Natural killer cell treated with Interleukin-12 subunit alpha and Interleukin-12 subunit beta and Interleukin-15 and Interleukin-18, amount 100 ng/mL, for 72 hours (primary cell): ENCODE results near the gene CHAMP1. TPM values are rescaled to one million over a fixed set of nuclear protein-coding genes. Genes with fewer than 3 reads are reported as not detected.

Experiments
- ATAC-seq, 2 donors: fragments of 150-1000 bp; cut with Tn5 transposase in 1 of 2; sonication (Bioruptor Pico), chemical (Tn5 transposase) in 1 of 2; 2 replicates each; pipeline ENCODE4 v1.10.0; 2021
- DNase-seq: peaks from one replicate; pipeline ENCODE4 v3.0.0; 2022; ENCODE audit warnings: low spot score
- H3K27ac Mint-ChIP-seq, 2 donors: 1 replicate in 1 of 2; 2 replicates in 1 of 2; pipeline ENCODE4 v1.8.0; 2022; ENCODE audit warnings: mixed read lengths in 2 of 2, mild to moderate bottlenecking in 1 of 2, moderate library complexity in 1 of 2
- H3K27me3 Mint-ChIP-seq, 2 donors: 1 replicate in 1 of 2; 2 replicates in 1 of 2; pipeline ENCODE4 v1.8.0; 2022; ENCODE audit warnings: mixed read lengths in 2 of 2
- H3K36me3 Mint-ChIP-seq: one replicate; pipeline ENCODE4 v1.8.0; 2022; ENCODE audit warnings: mixed read lengths
- H3K4me1 Mint-ChIP-seq, 2 donors: 1 replicate in 1 of 2; 2 replicates in 1 of 2; pipeline ENCODE4 v1.8.0; 2022; ENCODE audit warnings: low read depth in 2 of 2, mixed read lengths in 2 of 2, mild to moderate bottlenecking in 1 of 2
- H3K4me3 Mint-ChIP-seq: one replicate; pipeline ENCODE4 v1.8.0; 2022; ENCODE audit warnings: mixed read lengths
- H3K9me3 Mint-ChIP-seq: 2 replicates; pipeline ENCODE4 v1.8.0; 2022; ENCODE audit warnings: mixed read lengths
- total RNA-seq, 2 donors: library from RNA; stranded (reverse); gene quantifications; one replicate each; pipeline ENCODE4 v1.2.3, GENCODE V29; 2022

Gene CHAMP1
- total RNA-seq = 10 to 100 TPM; 17.5 to 24.4 TPM

DNA sequence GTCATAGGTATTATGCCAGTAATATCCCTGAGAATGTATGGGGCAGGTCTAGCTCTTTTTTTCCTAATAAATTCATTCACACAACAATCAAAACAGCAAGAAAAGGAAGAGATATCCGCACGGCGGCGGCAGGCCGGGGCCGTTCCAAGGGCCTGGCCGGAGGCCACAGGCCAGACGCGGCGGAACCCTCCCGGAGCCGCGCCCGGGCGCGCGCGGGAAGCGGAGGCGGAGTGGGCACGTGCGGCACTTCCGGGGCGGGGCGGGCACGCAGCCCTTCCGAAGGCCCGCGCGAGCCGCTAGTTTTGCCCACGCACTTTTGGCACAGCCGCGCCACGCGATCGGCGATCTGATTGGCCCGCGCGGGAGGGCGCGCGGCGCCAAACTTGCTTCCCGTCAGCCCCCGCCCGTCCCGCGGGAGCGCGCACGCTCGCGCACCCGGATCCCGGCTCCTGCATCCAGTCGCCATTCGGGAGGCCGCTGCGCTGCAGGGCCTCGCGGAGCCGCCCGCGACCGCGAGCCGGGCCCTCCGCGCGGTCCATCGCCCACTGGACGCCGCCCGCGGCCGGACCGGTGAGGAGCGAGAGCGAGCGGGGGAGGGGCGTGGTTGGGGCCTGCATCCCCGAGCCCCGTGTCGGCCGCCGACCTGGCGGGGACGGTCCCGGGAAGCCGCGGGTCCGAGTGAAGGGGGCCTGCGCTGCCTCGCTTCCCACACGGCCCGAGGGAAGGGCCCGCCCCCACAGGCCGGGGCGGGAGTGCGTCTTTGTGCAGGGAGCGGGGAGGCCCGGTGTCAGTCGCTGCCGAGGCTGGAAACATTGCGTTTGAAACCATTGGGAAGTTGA is at the start of gene CHAMP1:
Gene CHAMP1 (plus strand): TSS at position 430 of the 839 bp plus-strand sequence. CDS start 9,340 bp downstream, outside the sequence.
- DNase-seq = peak; percentile 96
- Mint-ChIP-seq H3K27ac (peak within 1 kb of the TSS; percentile 90 to 97), H3K4me3 (peak within 1 kb of the TSS; percentile 80), H3K27me3 (no peaks in the 10 kb centered on the region), H3K4me1 (peaks cover 23 to 32% of the 10 kb centered on the region in 2 donors), H3K9me3 (no peaks in the 10 kb centered on the region), H3K36me3 (no peaks in the 10 kb centered on the region)
- ATAC-seq = peak; percentile 95 to 96

DNA sequence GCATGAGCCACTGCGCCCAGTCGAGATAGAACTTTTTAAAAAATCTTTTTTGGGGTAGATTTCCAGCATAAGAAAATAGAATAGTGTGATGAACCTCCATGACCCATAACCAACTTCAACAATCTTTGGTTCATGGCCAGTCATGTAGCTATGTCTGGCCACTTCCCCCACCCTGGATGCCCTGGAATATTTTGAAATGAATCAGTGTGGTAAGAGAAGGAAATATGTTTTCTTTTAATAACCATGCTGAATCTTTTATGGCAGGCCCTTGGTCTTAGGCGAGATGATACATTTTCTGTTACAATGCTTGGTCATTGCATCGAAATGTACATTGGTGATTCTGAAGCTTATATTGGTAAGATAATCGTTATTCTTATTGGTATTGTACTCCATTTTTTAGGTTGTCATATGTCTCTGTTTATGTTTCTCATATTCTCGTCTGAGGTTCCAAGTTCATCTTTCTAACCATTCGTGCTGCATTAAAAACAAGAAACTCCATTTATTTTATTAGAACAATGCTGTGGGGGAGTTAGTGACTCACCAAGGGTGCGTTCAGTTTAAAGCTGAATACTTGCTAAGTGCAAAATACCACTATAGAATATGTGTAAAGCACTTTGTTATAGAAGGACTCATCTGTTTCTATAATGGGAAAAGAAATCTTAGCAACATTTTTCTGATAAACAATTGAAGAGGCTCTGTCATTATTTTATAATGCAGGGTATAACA is 49.3 kb upstream of the CHAMP1 start:
- H3K27ac Mint-ChIP-seq = no peak overlapping the region
- H3K27me3 Mint-ChIP-seq = no peaks in the 10 kb centered on the region
- no peaks in the 10 kb centered on the region for H3K9me3 Mint-ChIP-seq
- peaks cover 38% of the 10 kb centered on the region for H3K36me3 Mint-ChIP-seq
- ATAC-seq (no peak), DNase-seq (no peak)
- no peak overlapping the region for H3K4me3 Mint-ChIP-seq
- H3K4me1 Mint-ChIP-seq = peaks cover 66 to 69% of the 10 kb centered on the region in 2 donors

- Mint-ChIP-seq H3K4me1 (peaks cover 57 to 61% of the 10 kb centered on the region in 2 donors), H3K36me3 (peaks cover 31% of the 10 kb centered on the region), H3K27ac (no peak overlapping the region), H3K4me3 (no peak overlapping the region), H3K9me3 (no peaks in the 10 kb centered on the region), H3K27me3 (no peaks in the 10 kb centered on the region)
- ATAC-seq = no peak
- no peak for DNase-seq
Observed at GRCh38 chr13:114266241-114266640, 48.1 kb upstream of the CHAMP1 start.

- peak; percentile 73 for DNase-seq
- H3K36me3 Mint-ChIP-seq = peaks cover 36% of the 10 kb centered on the region
- no peaks in the 10 kb centered on the region for H3K27me3 Mint-ChIP-seq
- H3K27ac Mint-ChIP-seq = peak overlapping the region; percentile 69 to 82
- peaks cover 40 to 44% of the 10 kb centered on the region in 2 donors for H3K4me1 Mint-ChIP-seq
- H3K9me3 Mint-ChIP-seq = no peaks in the 10 kb centered on the region
- peak; percentile 85 to 87 for ATAC-seq
- H3K4me3 Mint-ChIP-seq = peak overlapping the region; percentile 61
Observed at GRCh38 chr13:114268344-114269280, 45.7 kb upstream of the CHAMP1 start.

DNA sequence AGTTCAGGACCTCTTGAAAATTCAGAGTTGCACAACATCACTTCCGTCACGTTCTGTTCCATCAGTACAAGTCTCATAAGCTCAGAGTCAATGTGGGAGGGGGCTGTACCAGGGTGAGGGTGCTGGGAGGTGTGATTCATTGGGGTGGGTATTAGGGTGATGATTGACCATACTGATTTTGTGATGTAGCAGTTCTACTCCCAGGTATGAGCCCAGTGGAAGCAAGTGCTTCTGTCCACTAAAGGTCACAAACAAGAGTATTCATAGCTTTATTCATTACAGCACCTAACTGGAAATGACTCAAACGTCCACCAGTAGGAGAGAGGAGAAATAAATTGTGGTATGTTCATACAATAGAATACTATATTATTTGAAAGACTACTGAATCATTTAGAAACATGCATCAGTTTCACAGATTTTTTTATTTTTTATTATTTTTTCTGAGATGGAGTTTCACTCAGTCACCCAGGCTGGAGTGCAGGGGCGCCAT is 45.0 kb upstream of the CHAMP1 start:
- ATAC-seq = peak; percentile 41 to 48
- H3K4me3 Mint-ChIP-seq = peak overlapping the region; percentile 50
- no peaks in the 10 kb centered on the region for H3K27me3 Mint-ChIP-seq
- H3K9me3 Mint-ChIP-seq = no peaks in the 10 kb centered on the region
- H3K4me1 Mint-ChIP-seq = peaks cover 37 to 42% of the 10 kb centered on the region in 2 donors
- peaks cover 36% of the 10 kb centered on the region for H3K36me3 Mint-ChIP-seq
- H3K27ac Mint-ChIP-seq = peak overlapping the region; percentile 69 to 82
- no peak for DNase-seq

DNA sequence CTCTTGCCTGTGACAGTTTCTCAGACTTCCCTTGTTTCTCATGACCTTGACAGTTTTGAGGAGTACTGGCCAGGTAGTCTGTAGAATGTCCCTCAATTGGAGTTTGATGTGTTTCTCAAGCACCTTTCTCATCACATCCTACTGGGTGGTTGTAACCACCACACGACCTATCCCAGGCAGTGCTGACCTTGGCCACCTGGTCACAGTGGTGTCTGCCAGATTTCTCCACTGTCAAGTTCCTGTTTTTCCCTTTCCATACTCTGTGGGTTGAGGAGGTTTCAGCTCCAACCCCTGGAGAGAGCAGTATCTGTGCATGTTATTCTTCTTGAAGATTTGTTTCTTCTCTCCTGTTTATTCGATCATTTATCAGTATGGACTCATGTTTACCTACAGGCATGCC is 41.3 kb upstream of the CHAMP1 start:
- Mint-ChIP-seq H3K27me3 (no peaks in the 10 kb centered on the region), H3K27ac (no peak overlapping the region), H3K4me3 (no peak overlapping the region), H3K4me1 (peaks cover 22 to 26% of the 10 kb centered on the region in 2 donors), H3K9me3 (no peaks in the 10 kb centered on the region), H3K36me3 (peaks cover 45% of the 10 kb centered on the region)
- ATAC-seq (no peak), DNase-seq (no peak)

DNA sequence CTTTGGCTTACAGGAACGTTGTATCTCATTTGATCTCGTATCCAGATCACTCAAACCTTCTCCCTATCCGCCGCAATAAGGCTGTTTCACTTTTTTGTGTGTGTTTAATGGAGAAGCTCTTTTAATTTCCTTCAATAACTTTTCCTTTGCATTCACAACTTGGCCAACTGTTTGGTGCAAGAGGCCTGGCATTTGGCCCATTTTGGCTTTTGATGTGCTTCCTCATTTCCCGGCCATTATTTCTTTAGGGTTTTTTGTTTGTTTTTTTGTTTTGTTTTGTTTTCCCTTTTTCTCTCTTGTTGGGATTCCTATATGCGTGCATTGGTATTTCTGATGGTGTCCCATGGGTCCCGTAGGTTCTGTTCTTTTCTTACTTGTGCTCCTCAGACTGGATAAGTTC is 39.0 kb upstream of the CHAMP1 start:
- Mint-ChIP-seq H3K9me3 (no peaks in the 10 kb centered on the region), H3K27ac (no peak overlapping the region), H3K27me3 (no peaks in the 10 kb centered on the region), H3K36me3 (peaks cover 39% of the 10 kb centered on the region), H3K4me3 (no peak overlapping the region), H3K4me1 (peaks cover 15 to 27% of the 10 kb centered on the region in 2 donors)
- no peak for ATAC-seq
- no peak for DNase-seq

GRCh38 chr13:114279146-114279545 is 35.2 kb upstream of the CHAMP1 start:
- Mint-ChIP-seq H3K36me3 (peaks cover 20% of the 10 kb centered on the region), H3K27ac (peak overlapping the region; percentile 96), H3K4me3 (no peak overlapping the region), H3K9me3 (no peaks in the 10 kb centered on the region), H3K4me1 (peaks cover 21 to 41% of the 10 kb centered on the region in 2 donors), H3K27me3 (no peaks in the 10 kb centered on the region)
- DNase-seq (no peak), ATAC-seq (no peak)

DNA sequence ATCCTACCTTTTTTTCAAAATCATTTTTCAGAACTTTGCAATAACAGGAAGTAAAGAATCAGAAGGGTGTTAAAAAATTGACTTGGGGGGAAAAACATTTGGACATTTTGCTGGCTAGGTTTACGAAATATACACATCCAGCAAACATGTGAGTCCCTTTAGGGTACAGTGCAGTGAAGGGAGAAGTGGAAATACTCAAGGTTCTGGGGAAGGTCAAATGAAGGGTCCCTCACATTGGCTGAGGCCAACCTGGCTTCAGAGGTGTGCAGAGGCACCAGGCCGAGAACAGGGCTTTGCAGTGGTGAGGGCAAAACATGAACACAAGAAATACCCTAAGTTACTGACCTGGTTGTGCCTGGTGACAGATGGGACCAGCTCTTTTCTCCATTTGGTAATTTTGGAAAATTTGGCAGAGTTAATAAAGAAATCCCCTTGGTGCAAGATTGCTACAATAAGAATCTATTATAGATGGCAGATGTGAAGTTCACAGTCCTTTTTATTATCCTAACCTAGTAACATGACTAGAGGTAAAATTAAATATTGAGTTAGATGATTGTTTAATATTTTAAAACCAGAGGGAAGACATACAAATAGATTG is 34.4 kb upstream of the CHAMP1 start:
- peak overlapping the region; percentile 92 for H3K4me3 Mint-ChIP-seq
- ATAC-seq (no peak), DNase-seq (no peak)
- H3K9me3 Mint-ChIP-seq = no peaks in the 10 kb centered on the region
- H3K27ac Mint-ChIP-seq = peak overlapping the region; percentile 96
- H3K36me3 Mint-ChIP-seq = peaks cover 16% of the 10 kb centered on the region
- no peaks in the 10 kb centered on the region for H3K27me3 Mint-ChIP-seq
- H3K4me1 Mint-ChIP-seq = peaks cover 23 to 43% of the 10 kb centered on the region in 2 donors

DNA sequence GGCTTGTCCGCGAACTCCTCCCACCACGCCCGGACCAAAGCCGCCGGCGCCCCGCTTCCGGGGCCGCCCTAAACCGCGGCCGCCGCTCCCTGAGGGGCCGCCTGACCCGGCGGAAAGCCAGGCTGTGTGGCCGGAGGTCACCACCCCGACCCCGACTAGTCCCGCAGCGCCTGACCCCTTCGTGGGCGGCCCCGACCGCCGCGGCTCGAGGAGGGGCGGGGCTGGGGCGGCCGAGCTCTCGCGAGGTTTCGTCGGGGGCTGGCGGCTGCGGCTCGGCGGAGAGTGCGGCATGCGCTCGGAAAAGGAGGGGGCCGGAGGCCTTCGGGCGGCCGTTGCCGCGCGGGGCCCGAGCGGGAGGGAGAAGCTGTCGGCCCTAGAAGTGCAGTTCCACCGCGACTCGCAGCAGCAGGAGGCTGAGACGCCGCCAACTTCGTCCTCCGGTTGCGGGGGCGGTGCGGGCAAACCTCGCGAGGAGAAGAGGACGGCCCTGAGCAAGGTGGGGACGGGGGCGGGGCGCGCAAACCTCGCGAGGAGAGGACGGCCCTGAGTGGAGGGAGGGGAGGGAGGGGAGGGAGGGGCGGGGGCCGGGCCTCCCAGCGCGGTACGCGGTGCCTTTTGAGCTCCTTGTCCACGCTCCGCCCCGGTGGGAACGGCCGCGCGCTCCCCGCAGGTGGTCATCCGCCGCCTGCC is 32.8 kb upstream of the CHAMP1 start, which contains the start of gene UPF3A:
Gene UPF3A (plus strand): TSS at position 251 of the 690 bp plus-strand sequence. CDS start 39 bp downstream, at position 290.
- DNase-seq (peak; percentile 92), ATAC-seq (peak; percentile 93)
- Mint-ChIP-seq H3K36me3 (peaks cover 10% of the 10 kb centered on the region), H3K27me3 (no peaks in the 10 kb centered on the region), H3K9me3 (no peaks in the 10 kb centered on the region), H3K4me3 (peak within 1 kb of the TSS; percentile 92), H3K4me1 (peaks cover 22 to 38% of the 10 kb centered on the region in 2 donors), H3K27ac (peak within 1 kb of the TSS; percentile 96)

DNA sequence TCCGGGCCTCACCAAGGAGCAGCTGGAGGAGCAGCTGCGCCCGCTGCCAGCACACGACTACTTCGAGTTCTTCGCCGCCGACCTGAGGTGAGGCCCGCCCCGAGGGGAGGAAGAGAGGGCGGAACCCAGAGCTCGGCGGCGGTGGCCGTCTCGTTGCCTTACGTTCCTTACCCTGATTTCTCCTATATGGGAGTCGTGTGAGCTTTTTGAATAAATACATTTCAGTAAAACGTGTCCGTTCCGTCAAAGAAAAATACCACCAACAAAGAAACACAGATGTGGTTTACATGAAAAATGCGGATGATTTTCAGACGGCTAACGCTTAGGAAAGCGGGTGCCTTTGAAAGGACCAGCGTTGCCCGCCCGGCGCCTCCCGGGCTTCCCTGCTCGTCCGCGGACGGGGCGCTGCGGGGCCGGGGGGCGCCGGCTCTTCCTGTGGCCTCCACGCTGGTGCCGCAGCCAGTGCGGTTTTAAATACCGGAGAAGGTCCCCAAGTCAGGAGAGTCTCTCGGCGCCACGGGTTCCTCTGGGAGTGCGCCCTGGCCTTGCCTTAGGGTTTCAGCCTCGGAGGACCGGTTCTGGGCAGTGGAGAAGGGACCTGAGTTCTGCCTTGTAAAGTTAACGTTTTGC is 32.1 kb upstream of the CHAMP1 start:
- Mint-ChIP-seq H3K27me3 (no peaks in the 10 kb centered on the region), H3K9me3 (no peaks in the 10 kb centered on the region), H3K4me3 (peak overlapping the region; percentile 92), H3K4me1 (peaks cover 22 to 38% of the 10 kb centered on the region in 2 donors), H3K27ac (peak overlapping the region; percentile 82 to 96), H3K36me3 (peaks cover 15% of the 10 kb centered on the region)
- peak; percentile 77 to 78 for ATAC-seq
- DNase-seq = peak; percentile 84

DNA sequence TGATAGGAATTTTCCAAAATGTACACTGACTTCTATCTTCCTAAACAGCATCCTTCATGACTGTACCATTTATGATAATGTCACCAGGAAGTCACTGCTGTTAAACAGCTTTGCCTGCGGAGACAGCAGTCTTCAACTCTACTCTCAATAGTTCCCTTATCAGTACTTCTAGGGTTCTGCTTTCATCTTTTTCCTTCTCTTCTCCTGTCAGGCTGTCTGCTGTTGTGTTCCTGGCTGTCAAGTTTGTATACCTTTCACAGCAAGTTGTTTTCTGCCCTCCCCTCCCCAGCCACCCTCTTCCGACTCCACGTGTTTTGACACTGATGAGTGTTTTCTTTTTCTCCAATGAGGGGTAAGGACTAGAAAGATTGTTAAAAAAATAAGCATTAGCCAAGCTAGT is 30.7 kb upstream of the CHAMP1 start:
- no peaks in the 10 kb centered on the region for H3K9me3 Mint-ChIP-seq
- ATAC-seq (no peak), DNase-seq (no peak)
- H3K36me3 Mint-ChIP-seq = peaks cover 21% of the 10 kb centered on the region
- peak overlapping the region; percentile 60 for H3K4me3 Mint-ChIP-seq
- H3K4me1 Mint-ChIP-seq = peaks cover 29 to 45% of the 10 kb centered on the region in 2 donors
- no peaks in the 10 kb centered on the region for H3K27me3 Mint-ChIP-seq
- H3K27ac Mint-ChIP-seq = peak overlapping the region in 1 of 2 donors; percentile 30
